CD4-positive, alpha-beta memory T cell (primary cell): ENCODE data around the gene CERS6. TPM values are rescaled to one million over a fixed set of nuclear protein-coding genes. Genes with fewer than 3 reads are reported as not detected.

Experiments
- CTCF ChIA-PET: fragments of 350-600 bp; sonication (Branson Sonifier 250); formaldehyde crosslinking; loops from one replicate; lab custom pipeline; 2021; ENCODE audit warnings: inconsistent platforms; ENCODE audit not compliant: partially characterized antibody; lab: Charles Lee
- POLR2A ChIA-PET: fragments of 350-600 bp; sonication (Branson Sonifier 250); formaldehyde crosslinking; loops from one replicate; lab custom pipeline; 2021; ENCODE audit not compliant: partially characterized antibody; lab: Charles Lee
- DNase-seq, 5 donors: peaks; one replicate each; pipeline versions ENCODE4 v3.0.0 to v3.0.0-alpha.2; 2020 to 2022; ENCODE audit warnings: mixed read lengths in 1 of 5
- H3K27ac ChIP-seq: one replicate; pipeline ENCODE4 v1.7.0; 2013; ENCODE audit warnings: low read depth, low read length
- H3K27me3 ChIP-seq: 2 replicates; pipeline ENCODE4 v1.7.0; 2013; ENCODE audit warnings: mild to moderate bottlenecking, low read length, moderate library complexity; ENCODE audit not compliant: insufficient read depth
- H3K36me3 ChIP-seq: 2 replicates; pipeline ENCODE4 v1.7.0; 2013; ENCODE audit warnings: mild to moderate bottlenecking, low read length, moderate library complexity; ENCODE audit not compliant: insufficient read depth
- H3K4me1 ChIP-seq: 2 replicates; pipeline ENCODE4 v1.7.0; 2013; ENCODE audit warnings: mild to moderate bottlenecking, low read length, moderate library complexity; ENCODE audit not compliant: insufficient read depth
- H3K4me3 ChIP-seq, 2 donors: one replicate each; pipeline ENCODE4 v1.7.0; 2013; ENCODE audit warnings: low read length in 2 of 2, mild to moderate bottlenecking in 1 of 2
- H3K9me3 ChIP-seq, 2 donors: one replicate each; pipeline ENCODE4 v1.7.0; 2013; ENCODE audit warnings: low read length in 2 of 2, control low read depth in 1 of 2; ENCODE audit not compliant: control insufficient read depth in 1 of 2
- H3K27ac Mint-ChIP-seq, 7 donors: one replicate each; pipeline ENCODE4 v1.8.0; 2020 to 2021; ENCODE audit warnings: mixed read lengths in 7 of 7, mild to moderate bottlenecking in 6 of 7, inconsistent platforms in 3 of 7, moderate library complexity in 3 of 7
- H3K27me3 Mint-ChIP-seq, 2 donors: one replicate each; pipeline ENCODE4 v1.8.0; 2020 to 2021; ENCODE audit warnings: mixed read lengths in 2 of 2
- H3K36me3 Mint-ChIP-seq, 2 donors: one replicate each; pipeline ENCODE4 v1.8.0; 2020 to 2021; ENCODE audit warnings: mixed read lengths in 2 of 2, inconsistent platforms in 1 of 2, mild to moderate bottlenecking in 1 of 2
- H3K4me1 Mint-ChIP-seq, 4 donors: one replicate each; pipeline ENCODE4 v1.8.0; 2020 to 2021; ENCODE audit warnings: mixed read lengths in 4 of 4, mild to moderate bottlenecking in 1 of 4
- H3K4me3 Mint-ChIP-seq, 8 donors: one replicate each; pipeline ENCODE4 v1.8.0; 2020 to 2021; ENCODE audit warnings: mixed read lengths in 8 of 8, mild to moderate bottlenecking in 7 of 8, moderate library complexity in 6 of 8, inconsistent platforms in 3 of 8
- H3K9me3 Mint-ChIP-seq, 8 donors: one replicate each; pipeline ENCODE4 v1.8.0; 2020 to 2021; ENCODE audit warnings: mixed read lengths in 8 of 8, mild to moderate bottlenecking in 5 of 8, inconsistent platforms in 3 of 8, moderate library complexity in 1 of 8
- intact Hi-C: fragments of 100-400 bp; cut with micrococcal nuclease; formaldehyde crosslinking; loops from one replicate; pipeline ENCODE4 v1.15.1; 2023
- polyA plus RNA-seq, 2 donors: library from polyadenylated mRNA; unstranded; fragments of 300-500 nt; fragmentation: Illumina TruSeq; gene quantifications; one replicate each; pipeline ENCODE4 v1.2.3, GENCODE V29; 2021
- total RNA-seq, 2 experiments: library from RNA; stranded (reverse); gene quantifications; one replicate each; pipeline ENCODE4 v1.2.3, GENCODE V29; 2021

CERS6 gene
- total and polyA plus RNA-seq, 4 experiments from 2014 or later: 5.1 to 11.3 (median 7.6) TPM

DNA sequence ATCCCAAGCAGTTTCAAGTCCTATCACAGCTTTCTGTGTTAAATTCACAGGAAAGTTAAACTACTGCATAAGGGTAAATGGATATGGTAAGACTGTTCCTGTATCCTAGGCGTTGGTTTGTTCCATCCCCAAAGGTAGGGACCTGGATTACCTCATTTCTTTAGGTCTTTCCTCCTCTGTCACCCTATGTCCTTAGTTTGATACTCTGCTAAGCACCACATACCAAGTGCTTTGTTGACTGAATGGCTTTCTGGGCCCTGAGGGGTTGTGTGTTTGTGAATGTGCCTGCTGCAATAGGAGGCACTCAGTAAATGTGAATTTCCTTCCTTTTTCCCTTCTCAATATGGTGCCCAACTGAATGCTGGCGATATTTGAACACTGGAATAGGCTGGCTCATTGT lies 354.2 kb downstream of the CERS6 start:
- H3K27ac Mint-ChIP-seq: no peak overlapping the region

DNA sequence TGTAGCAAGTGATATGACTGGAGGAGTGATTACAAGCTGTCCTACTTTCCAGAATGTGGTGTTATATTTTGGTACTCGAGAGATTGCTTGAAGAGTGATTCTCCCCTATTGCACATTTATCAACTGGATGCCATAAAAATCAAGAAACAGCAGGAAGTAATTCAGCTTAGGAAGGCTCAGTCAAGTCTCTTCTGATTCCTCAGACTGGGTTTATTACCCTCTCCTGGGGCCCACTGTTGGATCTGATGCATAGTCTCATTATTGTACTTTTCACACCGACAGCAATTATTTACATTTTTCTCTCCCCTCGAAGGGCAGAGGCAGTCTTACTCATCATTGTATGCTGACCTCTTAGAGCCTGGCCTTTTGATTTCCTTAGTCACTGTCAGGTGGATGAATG lies 355.6 kb downstream of the CERS6 start:
- no peak overlapping the region for H3K27ac ChIP-seq
- intact Hi-C loops: no loop called here
- ChIA-PET CTCF (no interaction called here), POLR2A (no interaction called here)
- no peaks in the 10 kb centered on the region for H3K4me1 ChIP-seq
- DNase-seq: no peak
- H3K9me3 Mint-ChIP-seq: no peaks in the 10 kb centered on the region
- no peaks in the 10 kb centered on the region for H3K36me3 ChIP-seq
- H3K36me3 Mint-ChIP-seq: no peaks in the 10 kb centered on the region
- no peaks in the 10 kb centered on the region for H3K9me3 ChIP-seq
- H3K27me3 ChIP-seq: no peaks in the 10 kb centered on the region
- H3K27ac Mint-ChIP-seq: no peak overlapping the region
- H3K4me1 Mint-ChIP-seq: no peaks in the 10 kb centered on the region
- H3K4me3 ChIP-seq: no peak overlapping the region
- H3K4me3 Mint-ChIP-seq: no peak overlapping the region
- H3K27me3 Mint-ChIP-seq: no peaks in the 10 kb centered on the region

More for the DNA sequence above, 354.2 kb downstream of the CERS6 start:
- H3K27ac ChIP-seq: no peak overlapping the region
- no peaks in the 10 kb centered on the region for H3K9me3 ChIP-seq
- H3K9me3 Mint-ChIP-seq: no peaks in the 10 kb centered on the region
- H3K4me1 ChIP-seq: no peaks in the 10 kb centered on the region
- no peaks in the 10 kb centered on the region for H3K27me3 ChIP-seq
- H3K36me3 ChIP-seq: no peaks in the 10 kb centered on the region
- H3K4me1 Mint-ChIP-seq: no peaks in the 10 kb centered on the region
- intact Hi-C loops: no loop called here
- no peaks in the 10 kb centered on the region for H3K36me3 Mint-ChIP-seq
- no peak overlapping the region for H3K4me3 Mint-ChIP-seq
- POLR2A ChIA-PET: no interaction called here
- CTCF ChIA-PET: no interaction called here
- no peaks in the 10 kb centered on the region for H3K27me3 Mint-ChIP-seq
- H3K4me3 ChIP-seq: no peak overlapping the region
- DNase-seq: no peak

DNA sequence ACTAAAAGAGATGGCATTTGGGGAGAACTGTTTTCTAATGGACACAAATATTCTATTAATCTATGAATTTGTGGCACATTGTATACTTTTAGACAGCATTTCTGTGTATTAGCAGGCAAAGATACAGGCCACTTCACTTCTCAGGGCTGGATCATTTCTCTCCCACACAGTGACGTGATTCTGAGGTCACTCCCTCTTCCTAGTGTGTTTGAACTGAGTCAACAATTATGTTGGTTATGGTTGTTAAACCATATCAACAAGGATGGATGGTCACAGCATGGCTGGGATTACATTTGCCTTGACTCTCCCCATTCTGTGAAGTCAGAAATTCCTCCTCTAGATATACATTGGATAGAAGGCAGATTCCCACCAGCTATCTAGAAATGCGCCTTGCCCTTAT lies 358.0 kb downstream of the CERS6 start:
- Histone ChIP-seq H3K36me3 (no peaks in the 10 kb centered on the region), H3K9me3 (no peaks in the 10 kb centered on the region), H3K4me3 (no peak overlapping the region), H3K4me1 (no peaks in the 10 kb centered on the region), H3K27me3 (no peaks in the 10 kb centered on the region), H3K27ac (no peak overlapping the region)
- H3K27me3 Mint-ChIP-seq: peaks cover 0 to 1% of the 10 kb centered on the region in 2 donors
- POLR2A ChIA-PET: no interaction called here
- no peaks in the 10 kb centered on the region for H3K36me3 Mint-ChIP-seq
- H3K9me3 Mint-ChIP-seq: no peaks in the 10 kb centered on the region
- intact Hi-C loops: no loop called here
- no peaks in the 10 kb centered on the region for H3K4me1 Mint-ChIP-seq
- H3K27ac Mint-ChIP-seq: no peak overlapping the region
- CTCF ChIA-PET: interaction anchor here (1.0 kb wide), 1 partner anchor 8 kb away, joined by 3 read pairs; no protein-coding TSS in a partner anchor
- H3K4me3 Mint-ChIP-seq: no peak overlapping the region
- no peak for DNase-seq

DNA sequence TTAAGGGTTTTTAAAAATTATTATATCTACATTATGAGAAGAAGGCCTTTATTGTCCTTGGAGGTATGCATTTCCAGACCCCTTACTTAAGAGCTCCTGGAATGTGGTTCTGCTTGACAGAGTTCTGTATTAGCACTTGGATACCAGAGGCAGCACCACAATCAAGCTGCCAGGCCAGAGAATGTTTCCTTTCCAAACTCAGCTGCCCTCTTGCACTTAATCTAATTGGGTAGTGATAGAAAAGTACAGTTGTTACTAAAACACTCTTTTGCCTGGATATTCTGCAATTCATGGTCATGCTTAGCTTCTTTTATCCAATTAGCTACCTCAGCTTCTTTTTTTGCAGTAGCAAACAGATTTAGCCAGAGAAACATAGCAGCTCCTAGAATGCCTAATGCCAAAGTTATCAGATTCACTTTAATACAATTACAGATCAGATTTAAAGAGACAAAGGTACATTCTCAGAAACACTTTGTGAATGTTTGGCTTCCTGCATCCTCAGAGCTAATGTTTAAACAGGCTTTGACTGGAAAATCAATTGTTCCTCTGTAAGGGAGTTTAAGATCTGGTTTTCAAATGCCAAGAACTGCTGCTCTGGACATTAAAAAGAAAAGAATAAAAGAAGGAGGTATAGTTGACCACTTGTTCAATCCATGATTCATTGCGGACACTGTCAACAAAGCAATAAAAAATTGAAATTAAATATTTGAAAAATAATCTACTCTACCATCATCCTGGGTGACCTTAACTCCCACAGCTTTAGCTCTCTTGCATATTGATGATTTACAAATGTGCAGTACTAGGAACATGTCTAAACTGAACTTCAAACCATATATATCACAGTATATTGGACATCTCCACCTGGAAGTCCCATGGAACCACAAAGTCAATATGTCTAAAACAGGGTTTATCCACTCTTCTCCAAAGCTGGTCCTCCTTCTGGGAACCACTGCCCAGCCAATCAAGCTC lies 359.2 kb downstream of the CERS6 start:
- Mint-ChIP-seq H3K36me3 (no peaks in the 10 kb centered on the region), H3K27ac (no peak overlapping the region), H3K27me3 (peaks cover 0 to 1% of the 10 kb centered on the region in 2 donors), H3K4me1 (no peaks in the 10 kb centered on the region), H3K4me3 (no peak overlapping the region), H3K9me3 (no peaks in the 10 kb centered on the region)
- CTCF ChIA-PET: interaction anchor here (1.2 kb wide), 1 partner anchor 10 kb away, joined by 3 read pairs; no protein-coding TSS in a partner anchor
- no peaks in the 10 kb centered on the region for H3K4me1 ChIP-seq
- POLR2A ChIA-PET: no interaction called here
- H3K9me3 ChIP-seq: no peaks in the 10 kb centered on the region
- intact Hi-C loops: no loop called here
- H3K36me3 ChIP-seq: no peaks in the 10 kb centered on the region
- H3K4me3 ChIP-seq: no peak overlapping the region
- H3K27ac ChIP-seq: no peak overlapping the region
- no peak for DNase-seq
- no peaks in the 10 kb centered on the region for H3K27me3 ChIP-seq

DNA sequence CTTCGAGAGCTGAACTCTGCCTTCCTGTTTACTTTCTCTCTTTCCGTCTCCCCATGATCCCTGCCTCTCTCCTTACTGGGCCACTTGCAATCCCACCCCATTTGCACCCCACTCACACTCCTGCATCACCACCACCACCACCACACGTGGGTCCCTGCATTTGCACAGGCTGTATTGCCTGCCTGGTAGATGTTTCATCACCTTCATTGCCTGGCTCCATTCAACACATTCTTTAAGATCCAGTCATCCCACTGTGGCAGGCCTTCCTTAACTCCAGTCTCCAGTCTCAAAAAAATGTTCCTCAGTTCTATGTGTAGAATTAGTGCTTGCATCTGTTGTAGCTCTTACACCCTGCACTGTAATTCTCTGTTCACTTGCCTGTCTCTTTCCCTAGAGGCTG lies 360.3 kb downstream of the CERS6 start:
- peaks cover 0 to 1% of the 10 kb centered on the region in 2 donors for H3K27me3 Mint-ChIP-seq
- Histone ChIP-seq H3K27ac (no peak overlapping the region), H3K4me3 (no peak overlapping the region), H3K9me3 (no peaks in the 10 kb centered on the region), H3K27me3 (no peaks in the 10 kb centered on the region), H3K36me3 (no peaks in the 10 kb centered on the region), H3K4me1 (no peaks in the 10 kb centered on the region)
- no peaks in the 10 kb centered on the region for H3K4me1 Mint-ChIP-seq
- H3K27ac Mint-ChIP-seq: no peak overlapping the region
- no peak overlapping the region for H3K4me3 Mint-ChIP-seq
- intact Hi-C loops: no loop called here
- CTCF ChIA-PET: no interaction called here
- DNase-seq: no peak
- POLR2A ChIA-PET: no interaction called here
- H3K36me3 Mint-ChIP-seq: no peaks in the 10 kb centered on the region
- H3K9me3 Mint-ChIP-seq: no peaks in the 10 kb centered on the region

DNA sequence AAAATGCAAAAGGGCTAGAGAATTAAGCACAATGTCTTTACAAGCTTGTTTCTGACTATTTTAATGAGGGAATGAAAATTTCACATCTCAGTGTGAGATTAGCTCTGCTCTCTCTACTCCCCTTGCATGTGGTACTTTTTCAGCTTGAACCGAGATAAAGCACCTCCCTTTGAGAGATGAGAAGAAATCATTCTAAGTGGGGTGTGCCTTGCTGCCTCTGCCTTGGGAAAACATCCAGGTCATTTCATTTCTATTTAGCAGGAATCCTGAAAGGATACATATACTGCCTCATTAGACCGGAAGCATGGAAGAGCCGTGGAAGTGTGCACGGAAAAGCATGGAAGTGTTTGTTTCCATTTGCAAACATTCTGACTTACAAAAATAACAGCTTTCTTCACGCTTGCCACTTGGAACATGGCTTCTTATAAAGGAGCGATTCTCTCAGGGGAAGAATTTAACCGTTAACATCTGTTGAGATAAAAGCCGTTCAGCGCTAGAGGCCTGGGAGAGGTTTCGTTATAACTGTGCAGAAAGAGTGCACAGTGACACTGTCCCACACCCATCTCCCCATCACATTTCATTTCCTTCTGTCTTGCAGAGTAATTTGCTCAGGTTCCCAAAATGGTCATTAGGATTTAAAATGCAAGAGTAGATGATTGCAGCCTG lies 363.1 kb downstream of the CERS6 start:
- no peaks in the 10 kb centered on the region for H3K36me3 Mint-ChIP-seq
- Histone ChIP-seq H3K36me3 (no peaks in the 10 kb centered on the region), H3K9me3 (no peaks in the 10 kb centered on the region), H3K27me3 (no peaks in the 10 kb centered on the region), H3K4me1 (no peaks in the 10 kb centered on the region), H3K27ac (no peak overlapping the region), H3K4me3 (no peak overlapping the region)
- no peaks in the 10 kb centered on the region for H3K9me3 Mint-ChIP-seq
- H3K4me1 Mint-ChIP-seq: no peaks in the 10 kb centered on the region
- POLR2A ChIA-PET: no interaction called here
- DNase-seq: no peak
- CTCF ChIA-PET: no interaction called here
- H3K4me3 Mint-ChIP-seq: no peak overlapping the region
- H3K27ac Mint-ChIP-seq: no peak overlapping the region
- intact Hi-C loops: no loop called here
- H3K27me3 Mint-ChIP-seq: peaks cover 0 to 1% of the 10 kb centered on the region in 2 donors

DNA sequence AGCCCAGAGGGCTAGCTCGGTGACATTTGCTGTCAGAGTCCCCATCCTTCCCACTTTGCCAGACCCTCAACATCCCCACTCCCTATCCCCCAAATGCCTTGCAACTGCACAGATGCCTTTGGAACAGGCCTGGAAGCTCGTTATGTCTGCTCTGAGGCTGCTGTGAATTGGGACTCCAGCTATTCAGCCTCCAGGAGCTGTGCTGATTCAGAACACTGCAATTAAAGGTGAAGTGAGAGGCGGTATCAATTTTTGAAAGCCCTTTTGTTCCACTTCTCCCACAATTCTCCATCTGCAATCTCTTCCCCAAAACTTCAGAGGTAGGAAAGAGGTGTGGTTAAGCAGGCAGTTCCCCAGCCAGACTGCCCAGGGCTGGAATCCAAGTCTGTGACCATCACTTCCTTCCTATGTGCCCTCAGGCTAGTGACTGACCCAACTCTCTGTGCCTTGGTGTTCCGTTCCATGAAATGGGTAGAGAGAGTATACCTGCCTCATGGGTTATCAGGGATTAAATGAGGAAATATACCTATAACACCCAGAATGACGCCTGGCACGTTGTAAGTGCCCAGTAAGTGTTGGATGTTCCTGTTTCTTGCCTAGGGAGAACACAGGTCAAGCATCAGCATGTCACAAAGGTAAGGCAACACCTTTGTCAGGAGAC lies 363.9 kb downstream of the CERS6 start:
- intact Hi-C loops: no loop called here
- POLR2A ChIA-PET: no interaction called here
- no peaks in the 10 kb centered on the region for H3K9me3 ChIP-seq
- H3K4me3 ChIP-seq: no peak overlapping the region
- Mint-ChIP-seq H3K4me1 (no peaks in the 10 kb centered on the region), H3K4me3 (no peak overlapping the region), H3K9me3 (no peaks in the 10 kb centered on the region), H3K27me3 (peaks cover 0 to 1% of the 10 kb centered on the region in 2 donors), H3K27ac (no peak overlapping the region), H3K36me3 (no peaks in the 10 kb centered on the region)
- H3K27me3 ChIP-seq: no peaks in the 10 kb centered on the region
- CTCF ChIA-PET: no interaction called here
- no peak overlapping the region for H3K27ac ChIP-seq
- peak in 1 of 5 donors; percentile 22 for DNase-seq
- H3K4me1 ChIP-seq: no peaks in the 10 kb centered on the region
- H3K36me3 ChIP-seq: no peaks in the 10 kb centered on the region
